ENCODE measurements around the gene ZDHHC13. TPM values are rescaled to one million over a fixed set of nuclear protein-coding genes. Genes with fewer than 3 reads are reported as not detected.
A peak's percentile ranks its signal among the peaks of the same experiment; 100 is the strongest.

ZDHHC13 gene
- total and polyA plus RNA-seq, 4 donors, result 1.2 to 8.2 (median 2.7) TPM

DNA sequence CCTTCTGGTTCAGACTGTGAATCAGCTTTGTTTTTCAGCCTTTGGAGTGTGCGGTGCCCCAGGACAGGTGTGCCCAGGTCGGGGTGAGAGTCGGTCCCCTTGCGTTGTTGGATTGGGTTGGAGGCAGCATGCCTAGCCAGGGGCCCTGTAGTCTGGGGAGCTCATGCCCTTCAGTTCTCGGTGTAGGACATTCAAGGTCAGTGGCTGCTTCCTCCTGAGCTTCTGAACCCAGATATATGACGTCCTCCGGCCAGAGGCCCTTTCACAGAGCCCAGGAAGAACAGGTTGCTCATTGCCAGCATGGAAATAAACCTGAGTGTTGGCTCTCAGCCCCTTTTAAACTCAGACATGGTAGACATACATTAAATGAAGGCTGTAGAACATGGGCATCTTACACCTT is 82.1 kb downstream of the ZDHHC13 start:
- TF ChIP-seq, protein P1, sequence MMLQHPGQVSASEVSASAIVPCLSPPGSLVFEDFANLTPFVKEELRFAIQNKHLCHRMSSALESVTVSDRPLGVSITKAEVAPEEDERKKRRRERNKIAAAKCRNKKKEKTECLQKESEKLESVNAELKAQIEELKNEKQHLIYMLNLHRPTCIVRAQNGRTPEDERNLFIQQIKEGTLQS (IDR thresholded peaks at IDR 0.05), result no peak
- TF ChIP-seq FOXA1 (IDR thresholded peaks at IDR 0.05) (no peak), EGR1 (IDR thresholded peaks at IDR 0.05; ENCODE audit: low read depth in 2 of 2) (no peak), YY1 (IDR thresholded peaks at IDR 0.05) (no peak), TAF1 (conservative IDR thresholded peaks at IDR 0.05) (no peak), JUND (IDR thresholded peaks at IDR 0.05) (no peak), RXRA (IDR thresholded peaks at IDR 0.05) (no peak), SP1 (IDR thresholded peaks at IDR 0.05) (no peak), GABPA (IDR thresholded peaks at IDR 0.05 in 1 of 2, conservative IDR thresholded peaks at IDR 0.05 in 1 of 2) (no peak), NR2F2 (IDR thresholded peaks at IDR 0.05) (no peak), HNF4A (conservative IDR thresholded peaks at IDR 0.05) (no peak), FOXA2 (IDR thresholded peaks at IDR 0.05) (no peak), HNF4G (IDR thresholded peaks at IDR 0.05) (no peak), RAD21 (IDR thresholded peaks at IDR 0.05) (no peak)
- TF ChIP-seq, protein P2, sequence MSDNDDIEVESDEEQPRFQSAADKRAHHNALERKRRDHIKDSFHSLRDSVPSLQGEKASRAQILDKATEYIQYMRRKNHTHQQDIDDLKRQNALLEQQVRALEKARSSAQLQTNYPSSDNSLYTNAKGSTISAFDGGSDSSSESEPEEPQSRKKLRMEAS (IDR thresholded peaks at IDR 0.05), result no peak
- TF ChIP-seq, protein P3, sequence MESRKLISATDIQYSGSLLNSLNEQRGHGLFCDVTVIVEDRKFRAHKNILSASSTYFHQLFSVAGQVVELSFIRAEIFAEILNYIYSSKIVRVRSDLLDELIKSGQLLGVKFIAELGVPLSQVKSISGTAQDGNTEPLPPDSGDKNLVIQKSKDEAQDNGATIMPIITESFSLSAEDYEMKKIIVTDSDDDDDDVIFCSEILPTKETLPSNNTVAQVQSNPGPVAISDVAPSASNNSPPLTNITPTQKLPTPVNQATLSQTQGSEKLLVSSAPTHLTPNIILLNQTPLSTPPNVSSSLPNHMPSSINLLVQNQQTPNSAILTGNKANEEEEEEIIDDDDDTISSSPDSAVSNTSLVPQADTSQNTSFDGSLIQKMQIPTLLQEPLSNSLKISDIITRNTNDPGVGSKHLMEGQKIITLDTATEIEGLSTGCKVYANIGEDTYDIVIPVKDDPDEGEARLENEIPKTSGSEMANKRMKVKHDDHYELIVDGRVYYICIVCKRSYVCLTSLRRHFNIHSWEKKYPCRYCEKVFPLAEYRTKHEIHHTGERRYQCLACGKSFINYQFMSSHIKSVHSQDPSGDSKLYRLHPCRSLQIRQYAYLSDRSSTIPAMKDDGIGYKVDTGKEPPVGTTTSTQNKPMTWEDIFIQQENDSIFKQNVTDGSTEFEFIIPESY (IDR thresholded peaks at IDR 0.05), result no peak
- TF ChIP-seq, protein P4, sequence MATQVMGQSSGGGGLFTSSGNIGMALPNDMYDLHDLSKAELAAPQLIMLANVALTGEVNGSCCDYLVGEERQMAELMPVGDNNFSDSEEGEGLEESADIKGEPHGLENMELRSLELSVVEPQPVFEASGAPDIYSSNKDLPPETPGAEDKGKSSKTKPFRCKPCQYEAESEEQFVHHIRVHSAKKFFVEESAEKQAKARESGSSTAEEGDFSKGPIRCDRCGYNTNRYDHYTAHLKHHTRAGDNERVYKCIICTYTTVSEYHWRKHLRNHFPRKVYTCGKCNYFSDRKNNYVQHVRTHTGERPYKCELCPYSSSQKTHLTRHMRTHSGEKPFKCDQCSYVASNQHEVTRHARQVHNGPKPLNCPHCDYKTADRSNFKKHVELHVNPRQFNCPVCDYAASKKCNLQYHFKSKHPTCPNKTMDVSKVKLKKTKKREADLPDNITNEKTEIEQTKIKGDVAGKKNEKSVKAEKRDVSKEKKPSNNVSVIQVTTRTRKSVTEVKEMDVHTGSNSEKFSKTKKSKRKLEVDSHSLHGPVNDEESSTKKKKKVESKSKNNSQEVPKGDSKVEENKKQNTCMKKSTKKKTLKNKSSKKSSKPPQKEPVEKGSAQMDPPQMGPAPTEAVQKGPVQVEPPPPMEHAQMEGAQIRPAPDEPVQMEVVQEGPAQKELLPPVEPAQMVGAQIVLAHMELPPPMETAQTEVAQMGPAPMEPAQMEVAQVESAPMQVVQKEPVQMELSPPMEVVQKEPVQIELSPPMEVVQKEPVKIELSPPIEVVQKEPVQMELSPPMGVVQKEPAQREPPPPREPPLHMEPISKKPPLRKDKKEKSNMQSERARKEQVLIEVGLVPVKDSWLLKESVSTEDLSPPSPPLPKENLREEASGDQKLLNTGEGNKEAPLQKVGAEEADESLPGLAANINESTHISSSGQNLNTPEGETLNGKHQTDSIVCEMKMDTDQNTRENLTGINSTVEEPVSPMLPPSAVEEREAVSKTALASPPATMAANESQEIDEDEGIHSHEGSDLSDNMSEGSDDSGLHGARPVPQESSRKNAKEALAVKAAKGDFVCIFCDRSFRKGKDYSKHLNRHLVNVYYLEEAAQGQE (IDR thresholded peaks at IDR 0.05), result no peak
- 84% methylated on average over 7 of the region's 7 CpGs for WGBS
- Histone ChIP-seq H3K4me3 (ENCODE audit: low read depth in 1 of 3, low read length in 3 of 3) (no peak overlapping the region), H3K36me3 (ENCODE audit: control insufficient read depth in 4 of 4, insufficient read depth in 3 of 4, low read depth in 1 of 4, low read length in 3 of 4) (no peaks in the 10 kb centered on the region), H3K9me3 (ENCODE audit: control insufficient read depth in 4 of 4, low read length in 3 of 4) (no peaks in the 10 kb centered on the region), H3K27me3 (ENCODE audit: control insufficient read depth in 4 of 4, insufficient read depth in 4 of 4, low read length in 3 of 4) (no peaks in the 10 kb centered on the region), H3K27ac (ENCODE audit: low read depth in 1 of 2, low read length in 2 of 2) (no peak overlapping the region), H3K4me1 (ENCODE audit: control insufficient read depth in 4 of 4, insufficient read depth in 4 of 4, low read length in 3 of 4) (no peaks in the 10 kb centered on the region), H3K9ac (ENCODE audit: low read depth in 1 of 2, low read length in 2 of 2) (no peak overlapping the region)
- DNase-seq (ENCODE audit: low spot score), result no peak

DNA sequence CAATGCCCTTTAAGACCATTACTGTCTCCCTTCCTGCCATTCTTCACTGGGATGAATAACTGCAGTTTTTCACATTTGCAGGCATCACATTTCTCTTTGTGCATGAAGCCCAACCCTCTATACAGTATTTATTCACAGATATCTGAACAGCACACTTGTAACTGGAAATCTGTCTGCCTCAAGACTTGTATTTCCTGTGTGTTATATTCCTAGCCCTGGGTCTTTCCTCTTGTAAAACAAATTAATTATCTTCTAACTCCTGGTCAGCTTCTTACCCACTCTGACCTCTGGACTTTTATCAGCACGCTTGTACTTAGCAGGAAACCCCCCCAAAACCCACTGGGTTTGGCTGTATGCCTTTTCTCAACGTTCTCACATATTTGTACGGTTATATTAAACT is 82.8 kb downstream of the ZDHHC13 start:
- H3K9ac ChIP-seq (ENCODE audit: low read depth in 1 of 2, low read length in 2 of 2), result no peak overlapping the region
- H3K36me3 ChIP-seq (ENCODE audit: control insufficient read depth in 4 of 4, insufficient read depth in 3 of 4, low read depth in 1 of 4, low read length in 3 of 4), result no peaks in the 10 kb centered on the region
- TF ChIP-seq HNF4A (conservative IDR thresholded peaks at IDR 0.05) (no peak), SP1 (IDR thresholded peaks at IDR 0.05) (no peak), FOXA1 (IDR thresholded peaks at IDR 0.05) (no peak), HNF4G (IDR thresholded peaks at IDR 0.05) (no peak), NR2F2 (IDR thresholded peaks at IDR 0.05) (peak; percentile 37)
- no peak overlapping the region for H3K27ac ChIP-seq (ENCODE audit: low read depth in 1 of 2, low read length in 2 of 2)
- no peak overlapping the region for H3K4me3 ChIP-seq (ENCODE audit: low read depth in 1 of 3, low read length in 3 of 3)
- H3K9me3 ChIP-seq (ENCODE audit: control insufficient read depth in 4 of 4, low read length in 3 of 4), result no peaks in the 10 kb centered on the region
- WGBS, result 41% methylated on average over 3 of the region's 3 CpGs
- no peaks in the 10 kb centered on the region for H3K4me1 ChIP-seq (ENCODE audit: control insufficient read depth in 4 of 4, insufficient read depth in 4 of 4, low read length in 3 of 4)
- H3K27me3 ChIP-seq (ENCODE audit: control insufficient read depth in 4 of 4, insufficient read depth in 4 of 4, low read length in 3 of 4), result no peaks in the 10 kb centered on the region
- DNase-seq (ENCODE audit: low spot score), result no peak
